HEK293 (cell line): ENCODE measurements around the gene SAG.

Source experiments
- CTCF ChIA-PET: fragments of 350-600 bp; formaldehyde crosslinking; extraction: SDS; loops from one replicate; lab custom pipeline; 2021; ENCODE audit warnings: antibody characterized with exemption; lab: Yijun Ruan, JAX
- POLR2A ChIA-PET: fragments of 300-600 bp; formaldehyde crosslinking; extraction: SDS; loops from one replicate; lab custom pipeline; 2020; ENCODE audit warnings: antibody characterized with exemption, inconsistent platforms; lab: Yijun Ruan, JAX
- H3K27ac ChIP-seq: fragments of 200-500 bp; sonication (Bioruptor generic); 2 replicates; pipeline ENCODE4 v1.5.1; 2014; ENCODE audit warnings: low read depth, low read length, control low read depth, inconsistent platforms; ENCODE audit errors: extremely low read depth
- H3K36me3 ChIP-seq, 2 experiments: fragments of 200-500 bp in 1 of 2; sonication (Bioruptor generic) in 1 of 2; 1 replicate in 1 of 2; 2 replicates in 1 of 2; pipeline ENCODE4 v1.5.1; 2014 to 2017; ENCODE audit warnings: inconsistent platforms in 2 of 2, low read length in 2 of 2; ENCODE audit not compliant: control insufficient read depth in 2 of 2, insufficient read depth in 1 of 2
- H3K4me1 ChIP-seq: fragments of 200-500 bp; sonication (Bioruptor generic); 2 replicates; pipeline ENCODE4 v1.5.1; 2014; ENCODE audit warnings: mild to moderate bottlenecking, low read length, inconsistent platforms; ENCODE audit not compliant: control insufficient read depth, insufficient read depth
- H3K4me3 ChIP-seq: 2 replicates; pipeline ENCODE4 v1.5.1; 2011; ENCODE audit warnings: low read depth, mild to moderate bottlenecking, control low read depth, low read length, moderate library complexity
- H3K9me3 ChIP-seq: fragments of 200-500 bp; sonication (Bioruptor generic); 2 replicates; pipeline ENCODE4 v1.5.1; 2014; ENCODE audit warnings: low read depth, low read length, inconsistent platforms; ENCODE audit not compliant: control insufficient read depth, insufficient read depth
- BCL6B ChIP-seq: fragments of 450-650 bp; formaldehyde crosslinking; IDR thresholded peaks from 2 replicates; pipeline ENCODE4 v1.5.1; 2017; ENCODE audit warnings: missing biosample characterization, missing genetic modification characterization
- CTCF ChIP-seq: fragments of 450-650 bp; formaldehyde crosslinking; IDR thresholded peaks from 2 replicates; pipeline ENCODE4 v1.5.1; 2016; ENCODE audit warnings: missing biosample characterization, missing genetic modification characterization
- KLF16 ChIP-seq: fragments of 450-650 bp; formaldehyde crosslinking; IDR thresholded peaks from 2 replicates; pipeline ENCODE4 v1.5.1; 2017; ENCODE audit warnings: missing biosample characterization, missing genetic modification characterization
- TSHZ1 ChIP-seq: fragments of 450-650 bp; formaldehyde crosslinking; IDR thresholded peaks from 2 replicates; pipeline ENCODE4 v1.5.1; 2016; ENCODE audit warnings: missing biosample characterization, missing genetic modification characterization, borderline replicate concordance
- ZNF148 ChIP-seq: fragments of 450-650 bp; formaldehyde crosslinking; IDR thresholded peaks from 2 replicates; pipeline ENCODE4 v1.5.0; 2017; ENCODE audit warnings: missing biosample characterization, missing genetic modification characterization, borderline replicate concordance
- ZNF2 ChIP-seq: fragments of 450-650 bp; formaldehyde crosslinking; IDR thresholded peaks from 2 replicates; pipeline ENCODE4 v1.5.1; 2016; ENCODE audit warnings: missing biosample characterization, missing genetic modification characterization
- ZNF24 ChIP-seq: fragments of 450-650 bp; formaldehyde crosslinking; IDR thresholded peaks from 2 replicates; pipeline ENCODE4 v1.5.1; 2016; ENCODE audit warnings: missing biosample characterization, missing genetic modification characterization
- ZNF488 ChIP-seq: fragments of 450-650 bp; formaldehyde crosslinking; IDR thresholded peaks from 2 replicates; pipeline ENCODE4 v1.5.1; 2016; ENCODE audit warnings: missing biosample characterization, missing genetic modification characterization
- ZNF518A ChIP-seq: fragments of 450-650 bp; formaldehyde crosslinking; conservative IDR thresholded peaks from 2 replicates; pipeline ENCODE4 v1.5.1; 2016; ENCODE audit warnings: low read depth, missing biosample characterization, missing genetic modification characterization
- ZNF571 ChIP-seq: fragments of 450-650 bp; formaldehyde crosslinking; IDR thresholded peaks from 2 replicates; pipeline ENCODE4 v1.5.0; 2017; ENCODE audit warnings: missing biosample characterization, missing genetic modification characterization
- ZNF692 ChIP-seq: fragments of 450-650 bp; formaldehyde crosslinking; IDR thresholded peaks from 2 replicates; pipeline ENCODE4 v1.5.1; 2016; ENCODE audit warnings: missing biosample characterization, missing genetic modification characterization

SAG gene

GRCh38 chr2:233381638-233381995 lies 74.0 kb downstream of the SAG start (continued):
- TF ChIP-seq ZNF148 (tag by site-specific recombination) = no peak
- no peak for TF ChIP-seq KLF16 (tag by site-specific recombination)
- TF ChIP-seq ZNF692 (tag by site-specific recombination) = no peak
- no peak for TF ChIP-seq ZNF518A
- no peak for TF ChIP-seq ZNF571
- no peak for TF ChIP-seq ZNF488 (tag by site-specific recombination)

- ChIA-PET CTCF (interaction anchor here (0.6 to 0.7 kb wide), 3 partner anchors 10 to 131 kb away, joined by 3 to 5 read pairs (median 3); no protein-coding TSS in a partner anchor), POLR2A (no interaction called here)
- peaks cover 0 to 4% of the 10 kb centered on the region in 2 experiments; a peak in 1 of 3 replicates for H3K36me3 ChIP-seq
- H3K27ac ChIP-seq = no peak overlapping the region
- no peak for TF ChIP-seq TSHZ1 (tag by site-specific recombination)
- TF ChIP-seq ZNF2 (tag by site-specific recombination) = no peak
- TF ChIP-seq ZNF24 (tag by site-specific recombination) = no peak
- TF ChIP-seq CTCF (tag by site-specific recombination) = peak; percentile 24; the same call in 1 of the 2 replicates
- no peak for TF ChIP-seq BCL6B (tag by site-specific recombination)
- H3K4me3 ChIP-seq = no peak overlapping the region
- H3K9me3 ChIP-seq = no peaks in the 10 kb centered on the region
- peaks cover 11% of the 10 kb centered on the region for H3K4me1 ChIP-seq
Observed at GRCh38 chr2:233384015-233384414, 76.4 kb downstream of the SAG start.
